ENCODE data around the gene RNF224.

RNF224 gene

GRCh38 chr9:137227054-137227852 lies at the start of gene RNF224:
Gene RNF224, plus strand, starts transcription at chr9:137227502. Its CDS starts 834 bp downstream, at chr9:137228336.
- peak; percentile 82 for DNase-seq

GRCh38 chr9:137178201-137178938 lies 48.9 kb upstream of the RNF224 start:
- DNase-seq = no peak

GRCh38 chr9:137178939-137179630 lies 48.2 kb upstream of the RNF224 start:
- no peak for DNase-seq

GRCh38 chr9:137179761-137180160 lies 47.5 kb upstream of the RNF224 start:
- no peak for DNase-seq

GRCh38 chr9:137180491-137180890 lies 46.8 kb upstream of the RNF224 start:
- no peak for DNase-seq

- no peak for DNase-seq
Measured at GRCh38 chr9:137181680-137182079, 45.6 kb upstream of the RNF224 start.

GRCh38 chr9:137182836-137183235 lies 44.5 kb upstream of the RNF224 start:
- DNase-seq = no peak

- DNase-seq = no peak
Measured at GRCh38 chr9:137183980-137184595, 43.2 kb upstream of the RNF224 start.

- DNase-seq = no peak
Measured at GRCh38 chr9:137184881-137185660, 42.2 kb upstream of the RNF224 start.

GRCh38 chr9:137185921-137186320 lies 41.4 kb upstream of the RNF224 start:
- DNase-seq = no peak

- no peak for DNase-seq
Measured at GRCh38 chr9:137186385-137186784, 40.9 kb upstream of the RNF224 start.

- no peak for DNase-seq
Measured at GRCh38 chr9:137187386-137187785, 39.9 kb upstream of the RNF224 start.

- no peak for DNase-seq
Measured at GRCh38 chr9:137188086-137188489, 39.2 kb upstream of the RNF224 start.

- DNase-seq = peak; percentile 93
Measured at GRCh38 chr9:137188490-137189296, 38.6 kb upstream of the RNF224 start, which contains the start of the genes ANAPC2 and SSNA1. Gene ANAPC2, minus strand, starts transcription at chr9:137188560. Its CDS starts 28 bp downstream, at chr9:137188532. Gene SSNA1, plus strand, starts transcription at chr9:137188676. Its CDS starts 51 bp downstream, at chr9:137188727.

GRCh38 chr9:137189297-137190295 lies 37.7 kb upstream of the RNF224 start:
- DNase-seq = no peak

GRCh38 chr9:137190315-137190856 lies 36.9 kb upstream of the RNF224 start:
- DNase-seq = no peak

GRCh38 chr9:137191245-137191644 lies 36.1 kb upstream of the RNF224 start:
- DNase-seq = no peak

GRCh38 chr9:137191691-137192447 lies 35.4 kb upstream of the RNF224 start:
- no peak for DNase-seq

- no peak for DNase-seq
Measured at GRCh38 chr9:137192448-137192780, 34.9 kb upstream of the RNF224 start.
